Fibroblast of skin of scalp (primary cell): ENCODE results near the gene TCTN3.
"Not testable (repeated sequence)": the region's sequence is repeated elsewhere in the genome, so short reads cannot be mapped to it uniquely, and the experiment has no call there.

ENCODE experiments used
- DNase-seq: peaks from one replicate; pipeline ENCODE4 v3.0.0-alpha.2; 2013

Gene TCTN3

GRCh38 chr10:95688648-95689047, 5.1 kb downstream of the TCTN3 start:
- DNase-seq, result no peak

- no peak for DNase-seq
Observed at GRCh38 chr10:95683966-95684365, 9.8 kb downstream of the TCTN3 start.

- DNase-seq, result no peak
Observed at GRCh38 chr10:95675403-95676116, 18.2 kb downstream of the TCTN3 start.

GRCh38 chr10:95674643-95675042, 19.1 kb downstream of the TCTN3 start:
- DNase-seq, result no peak

GRCh38 chr10:95672641-95673040, 21.1 kb downstream of the TCTN3 start:
- not testable (repeated sequence) for DNase-seq

- no peak for DNase-seq
Observed at GRCh38 chr10:95664543-95664942, 29.2 kb downstream of the TCTN3 start.

GRCh38 chr10:95663496-95663895, 30.2 kb downstream of the TCTN3 start:
- DNase-seq, result no peak

- no peak for DNase-seq
Observed at GRCh38 chr10:95661818-95662217, 31.9 kb downstream of the TCTN3 start.

GRCh38 chr10:95660283-95660682, 33.4 kb downstream of the TCTN3 start:
- peak; percentile 53 for DNase-seq

- no peak for DNase-seq
Observed at GRCh38 chr10:95657250-95657649, 36.5 kb downstream of the TCTN3 start.

- DNase-seq, result peak; percentile 94
Observed at GRCh38 chr10:95656291-95657164, 37.2 kb downstream of the TCTN3 start, which contains the start of gene ALDH18A1. Gene ALDH18A1 (minus strand): TSS chr10:95656711. CDS start chr10:95653377, 3,334 bp downstream.

- DNase-seq, result peak; percentile 12
Observed at GRCh38 chr10:95655571-95656290, 38.0 kb downstream of the TCTN3 start.

- no peak for DNase-seq
Observed at GRCh38 chr10:95653895-95654294, 39.8 kb downstream of the TCTN3 start.

- DNase-seq, result peak; percentile 65
Observed at GRCh38 chr10:95651346-95652060, 42.2 kb downstream of the TCTN3 start.

- no peak for DNase-seq
Observed at GRCh38 chr10:95650232-95650631, 43.5 kb downstream of the TCTN3 start.

GRCh38 chr10:95648138-95648537, 45.6 kb downstream of the TCTN3 start:
- DNase-seq, result no peak

GRCh38 chr10:95646160-95646559, 47.6 kb downstream of the TCTN3 start:
- no peak for DNase-seq

GRCh38 chr10:95644901-95645300, 48.8 kb downstream of the TCTN3 start:
- DNase-seq, result no peak

- DNase-seq, result no peak
Observed at GRCh38 chr10:95640891-95641315, 52.8 kb downstream of the TCTN3 start.

GRCh38 chr10:95637911-95638310, 55.8 kb downstream of the TCTN3 start:
- no peak for DNase-seq

GRCh38 chr10:95637140-95637539, 56.6 kb downstream of the TCTN3 start:
- DNase-seq, result no peak

- DNase-seq, result no peak
Observed at GRCh38 chr10:95635319-95635733, 58.4 kb downstream of the TCTN3 start.
